IMR-90 (cell line): ENCODE results near the gene AGPAT3. TPM values are rescaled to one million over a fixed set of nuclear protein-coding genes. Genes with fewer than 3 reads are reported as not detected.
A peak's percentile ranks its signal among the peaks of the same experiment; 100 is the strongest.

Experiments used
- ATAC-seq: fragments of 200-7000 bp; cut with Tn5 transposase; 2 replicates; pipeline ENCODE4 v1.9.1; 2020; ENCODE audit warnings: low read depth, mild to moderate bottlenecking, moderate library complexity
- Bru-seq: library from RNA; stranded (reverse); fragments of 400-500 nt; gene quantifications from one replicate; lab custom pipeline; 2021; lab: Mats Ljungman, UMichigan
- BruChase-seq, 2 experiments: library from RNA; stranded (reverse); fragments of 400-500 nt; gene quantifications; one replicate each; lab custom pipeline; 2021; lab: Mats Ljungman, UMichigan
- BruUV-seq: library from RNA; stranded (reverse); fragments of 400-500 nt; replicated peaks from 2 replicates; lab custom pipeline; 2021; lab: Mats Ljungman, UMichigan
- CTCF ChIA-PET: fragments of 300-600 bp; formaldehyde crosslinking; extraction: SDS; loops from one replicate; lab custom pipeline; 2021; ENCODE audit warnings: antibody characterized with exemption; lab: Yijun Ruan, JAX
- POLR2A ChIA-PET: fragments of 300-600 bp; sonication (Branson Sonifier 250); formaldehyde crosslinking; loops from one replicate; lab custom pipeline; 2022; ENCODE audit warnings: antibody characterized with exemption; ENCODE audit not compliant: unreplicated experiment; lab: Charles Lee
- DNase-seq: peaks from one replicate; pipeline ENCODE4 v3.0.0; 2013
- H2AFZ ChIP-seq: replicated peaks from 2 replicates; pipeline ENCODE3; 2013; ENCODE audit warnings: low read length, mild to moderate bottlenecking; ENCODE audit not compliant: poor library complexity
- H2AK5ac ChIP-seq: 2 replicates; pipeline ENCODE4 v1.6.1; 2013; ENCODE audit warnings: low read depth, low read length, inconsistent platforms
- H2AK9ac ChIP-seq: replicated peaks from 2 replicates; pipeline ENCODE3; 2013; ENCODE audit warnings: mild to moderate bottlenecking, low read depth, low read length, moderate library complexity; ENCODE audit not compliant: poor library complexity
- H2BK120ac ChIP-seq: 2 replicates; pipeline ENCODE4 v1.6.1; 2013; ENCODE audit warnings: low read depth, low read length, inconsistent platforms
- H2BK15ac ChIP-seq: 3 replicates; pipeline ENCODE4 v1.6.1; 2013; ENCODE audit warnings: low read depth, low read length, inconsistent platforms
- H2BK20ac ChIP-seq: 2 replicates; pipeline ENCODE4 v1.6.1; 2013; ENCODE audit warnings: low read depth, mild to moderate bottlenecking, inconsistent platforms, low read length, moderate library complexity
- H2BK5ac ChIP-seq: 2 replicates; pipeline ENCODE4 v1.6.1; 2013; ENCODE audit warnings: mild to moderate bottlenecking, low read depth, low read length, inconsistent platforms; ENCODE audit not compliant: poor library complexity, severe bottlenecking
- H3K14ac ChIP-seq: replicated peaks from 2 replicates; pipeline ENCODE4 v1.6.1; 2013; ENCODE audit warnings: low read depth, low read length, inconsistent platforms
- H3K18ac ChIP-seq: 2 replicates; pipeline ENCODE4 v1.6.1; 2013; ENCODE audit warnings: low read depth, low read length, control low read depth
- H3K23ac ChIP-seq: 2 replicates; pipeline ENCODE4 v1.6.1; 2013; ENCODE audit warnings: low read depth, low read length, inconsistent platforms
- H3K27ac ChIP-seq: 2 replicates; pipeline ENCODE4 v1.5.1; 2013; ENCODE audit warnings: mild to moderate bottlenecking, control low read depth, low read length; ENCODE audit not compliant: insufficient read depth
- H3K27me3 ChIP-seq: 2 replicates; pipeline ENCODE4 v1.6.1; 2013; ENCODE audit warnings: low read length; ENCODE audit not compliant: control insufficient read depth, insufficient read depth
- H3K36me3 ChIP-seq: 2 replicates; pipeline ENCODE4 v1.6.1; 2013; ENCODE audit warnings: low read length, mixed read lengths; ENCODE audit not compliant: control insufficient read depth, insufficient read depth
- H3K4ac ChIP-seq: 2 replicates; pipeline ENCODE4 v1.6.1; 2013; ENCODE audit warnings: low read depth, low read length, inconsistent platforms
- H3K4me1 ChIP-seq: 2 replicates; pipeline ENCODE4 v1.6.1; 2013; ENCODE audit warnings: low read length, mixed read lengths; ENCODE audit not compliant: control insufficient read depth, insufficient read depth
- H3K4me2 ChIP-seq: 2 replicates; pipeline ENCODE4 v1.6.1; 2013; ENCODE audit warnings: low read depth, mild to moderate bottlenecking, control low read depth, low read length, moderate library complexity
- H3K4me3 ChIP-seq: 2 replicates; pipeline ENCODE4 v1.5.1; 2013; ENCODE audit warnings: low read depth, mild to moderate bottlenecking, control low read depth, low read length, moderate library complexity; ENCODE audit not compliant: insufficient read depth
- H3K56ac ChIP-seq: 2 replicates; pipeline ENCODE4 v1.6.1; 2013; ENCODE audit warnings: low read length, inconsistent platforms; ENCODE audit not compliant: insufficient read depth; ENCODE audit errors: extremely low read depth
- H3K79me1 ChIP-seq, 2 experiments: 2 replicates each; pipeline ENCODE4 v1.6.1; 2013; ENCODE audit warnings: low read length in 2 of 2, inconsistent platforms in 1 of 2, low read depth in 1 of 2
- H3K9ac ChIP-seq: 2 replicates; pipeline ENCODE4 v1.6.1; 2013; ENCODE audit warnings: low read depth, low read length, control low read depth
- H3K9me1 ChIP-seq: 2 replicates; pipeline ENCODE4 v1.6.1; 2013; ENCODE audit warnings: low read length, inconsistent platforms; ENCODE audit not compliant: insufficient read depth
- H3K9me3 ChIP-seq: 2 replicates; pipeline ENCODE4 v1.6.1; 2013; ENCODE audit warnings: low read length; ENCODE audit not compliant: control insufficient read depth, insufficient read depth
- H4K20me1 ChIP-seq: 2 replicates; pipeline ENCODE4 v1.6.1; 2013; ENCODE audit warnings: low read length, inconsistent platforms; ENCODE audit not compliant: insufficient read depth
- H4K5ac ChIP-seq: 2 replicates; pipeline ENCODE4 v1.6.1; 2013; ENCODE audit warnings: mild to moderate bottlenecking, low read depth, low read length, control low read depth
- H4K8ac ChIP-seq, 2 experiments: 2 replicates each; pipeline ENCODE4 v1.6.1; 2013; ENCODE audit warnings: low read depth in 2 of 2, low read length in 2 of 2, control low read depth in 1 of 2, inconsistent platforms in 1 of 2
- H4K91ac ChIP-seq: 2 replicates; pipeline ENCODE4 v1.6.1; 2013; ENCODE audit warnings: low read depth, low read length, inconsistent platforms; ENCODE audit not compliant: insufficient read depth
- CHD1 ChIP-seq: IDR thresholded peaks from 2 replicates; pipeline ENCODE4 v1.6.1; 2012; ENCODE audit warnings: low read depth, low read length, improper control_type of control experiment
- MAFK ChIP-seq: IDR thresholded peaks from 2 replicates; pipeline ENCODE4 v1.6.1; 2012; ENCODE audit warnings: low read depth, low read length, improper control_type of control experiment
- MAZ ChIP-seq: IDR thresholded peaks from 2 replicates; pipeline ENCODE4 v1.6.1; 2012; ENCODE audit warnings: low read depth, mild to moderate bottlenecking, low read length, improper control_type of control experiment, moderate library complexity, borderline replicate concordance
- MXI1 ChIP-seq: IDR thresholded peaks from 2 replicates; pipeline ENCODE4 v1.6.1; 2012; ENCODE audit warnings: low read depth, mild to moderate bottlenecking, low read length, moderate library complexity, borderline replicate concordance
- POLR2A ChIP-seq: IDR thresholded peaks from 2 replicates; pipeline ENCODE4 v1.6.1; 2012; ENCODE audit warnings: mild to moderate bottlenecking, low read depth, low read length
- RAD21 ChIP-seq: IDR thresholded peaks from 2 replicates; pipeline ENCODE4 v1.6.1; 2012; ENCODE audit warnings: low read length, improper control_type of control experiment
- WGBS, 2 experiments: methylation state at CpG; one replicate each; pipeline versions ENCODE4 v1.1.5 to v1.1.7; 2013; ENCODE audit warnings: missing lambda C conversion rate in 2 of 2; ENCODE audit not compliant: insufficient read length in 1 of 2; ENCODE audit errors: extremely low coverage in 2 of 2; 5-methylcytosine and 5-hydroxymethylcytosine counted together
- dilution Hi-C: fragments of 300-500 bp; cut with HindIII; formaldehyde crosslinking; loops from one replicate; pipeline ENCODE4 v1.14.3; 2018; ENCODE audit warnings: low sequenced_read_pairs; ENCODE audit not compliant: unreplicated experiment
- in situ Hi-C: fragments of 300-500 bp; cut with MboI; formaldehyde crosslinking; loops from 3 replicates; pipeline ENCODE4 v1.14.3; 2019; ENCODE audit warnings: low sequenced_read_pairs, inconsistent platforms, mixed read lengths
- intact Hi-C: fragments of 100-400 bp; cut with micrococcal nuclease; formaldehyde crosslinking; loops from 2 replicates; pipeline ENCODE4 v1.10.0; 2022
- long read RNA-seq: library from polyadenylated mRNA; unstranded; transcript quantifications from one replicate; pipeline ENCODE4 v2.0.0, GENCODE V29; 2021; ENCODE audit not compliant: unreplicated experiment
- polyA plus RNA-seq, 3 experiments: library from polyadenylated mRNA; depleted of rRNA; stranded (reverse); fragments of >200 nt; gene quantifications; 2 replicates each; pipeline ENCODE4 v1.2.3, GENCODE V29; 2012; ENCODE audit warnings: low replicate concordance in 1 of 3
- total RNA-seq: library from RNA; depleted of rRNA; stranded (reverse); fragments of >200 nt; gene quantifications from 2 replicates; pipeline ENCODE4 v1.2.3, GENCODE V29; 2012; rRNA removed

Gene AGPAT3
- total RNA-seq (24.2 and 27.1 TPM in 2 replicates), polyA plus RNA-seq (2012; rRNA removed) (36.2 and 38.7 TPM in 2 replicates), Bru-seq, nascent RNA (percentile 81 among the genes with signal in this experiment), BruChase-seq, experiment 1, labeled RNA remaining after a 6-hour chase (percentile 89 among the genes with signal in this experiment), BruChase-seq, experiment 2, labeled RNA remaining after a 2-hour chase (percentile 87 among the genes with signal in this experiment)
- 32.1 and 32.6 TPM in 2 replicates for polyA plus RNA-seq (2012; cell fraction: cytosol; rRNA removed)
- 48.7 and 55.4 TPM in 2 replicates for polyA plus RNA-seq (2012; cell fraction: nucleus; rRNA removed; ENCODE audit: low replicate concordance)
- long read RNA-seq, full-length matches to known transcripts = 6 of 60 reads
- long read RNA-seq, partial matches to known transcripts = 2 of 60 reads
- long read RNA-seq, other reads (novel, unspliced or antisense) = 52 of 60 reads

- 0% methylated on average over 23 of the region's 102 CpGs; no CpG with 5 or more reads in 1 of the 2 experiments for WGBS, 2 experiments
- DNase-seq = no peak
These were observed at the start of gene AGPAT3 for GRCh38 chr21:43864962-43865539. TSS of gene AGPAT3 (plus strand) at chr21:43865223. CDS start at chr21:43959682, 94,459 bp downstream.

More at GRCh38 chr21:43864962-43865539, at the start of gene AGPAT3:
- peak within 1 kb of the TSS; percentile 95 for H3K27ac ChIP-seq
- H2AK9ac ChIP-seq = peak within 1 kb of the TSS; percentile 89
- in situ Hi-C loops (no loop called here), dilution Hi-C loops (no loop called here), intact Hi-C loops (no loop called here)
- peak within 1 kb of the TSS; percentile 95 for H2AFZ ChIP-seq
- H4K8ac ChIP-seq = peak within 1 kb of the TSS; percentile 47 to 73; a peak in 2 of 4 replicates
- H3K4me2 ChIP-seq = peak within 1 kb of the TSS; percentile 91
- H3K9ac ChIP-seq = peak within 1 kb of the TSS; percentile 90
- peaks cover 22% of the 10 kb centered on the region; the same call in 1 of the 2 replicates for H3K9me1 ChIP-seq
- H3K14ac ChIP-seq = peak within 1 kb of the TSS; percentile 71
- peak within 1 kb of the TSS; percentile 80; the same call in 1 of the 2 replicates for H4K5ac ChIP-seq
- peaks cover 10% of the 10 kb centered on the region; the same call in 1 of the 2 replicates for H3K36me3 ChIP-seq
- H3K18ac ChIP-seq = peak within 1 kb of the TSS; percentile 60; the same call in 1 of the 2 replicates
- no peaks in the 10 kb centered on the region for H3K9me3 ChIP-seq
- H4K91ac ChIP-seq = no peak within 1 kb of the TSS
- H3K4me3 ChIP-seq = peak within 1 kb of the TSS; percentile 90
- peak within 1 kb of the TSS; percentile 66; the same call in 1 of the 2 replicates for H2AK5ac ChIP-seq
- no peak within 1 kb of the TSS for H2BK120ac ChIP-seq
- ATAC-seq = peak; percentile 50
- no peak within 1 kb of the TSS for H2BK20ac ChIP-seq
- H3K56ac ChIP-seq = peak within 1 kb of the TSS; percentile 28; the same call in 1 of the 2 replicates
- POLR2A ChIA-PET = no interaction called here
- peak within 1 kb of the TSS; percentile 87 for H3K23ac ChIP-seq
- peak within 1 kb of the TSS; percentile 87 for H3K4ac ChIP-seq
- peaks cover 17% of the 10 kb centered on the region for H3K4me1 ChIP-seq
- H4K20me1 ChIP-seq = peaks cover 33% of the 10 kb centered on the region
- H3K27me3 ChIP-seq = no peaks in the 10 kb centered on the region
- peaks cover 17 to 39% of the 10 kb centered on the region in 2 experiments for H3K79me1 ChIP-seq
- no peak within 1 kb of the TSS for H2BK15ac ChIP-seq
- H2BK5ac ChIP-seq = peak within 1 kb of the TSS; percentile 82
- no TSS peak for BruUV-seq
- TF ChIP-seq POLR2A (no peak), MAFK (no peak), RAD21 (no peak), MXI1 (no peak), MAZ (no peak), CHD1 (no peak)
- CTCF ChIA-PET = no interaction called here
